ENCODE measurements around the gene AIM2.

AIM2 gene

GRCh38 chr1:159014003-159014571, 62.5 kb downstream of the AIM2 start:
- peak in 1 of 2 donors; percentile 8 for DNase-seq

- peak; percentile 71 to 82 for DNase-seq
These were observed 64.1 kb downstream of the AIM2 start for GRCh38 chr1:159012495-159012894.
